ENCODE results near the gene ZNF816.
"Not testable (repeated sequence)": the region's sequence is repeated elsewhere in the genome, so short reads cannot be mapped to it uniquely, and the experiment has no call there.

Gene ZNF816

GRCh38 chr19:52991484-52991883 is 28.8 kb upstream of the ZNF816 start:
- TF ChIP-seq CTCF (IDR thresholded peaks at IDR 0.05; ENCODE audit: borderline replicate concordance, insufficient read depth, low read depth, low read length) = no peak

GRCh38 chr19:52990759-52991418 is 28.2 kb upstream of the ZNF816 start:
- TF ChIP-seq CTCF (IDR thresholded peaks at IDR 0.05; ENCODE audit: borderline replicate concordance, insufficient read depth, low read depth, low read length) = no peak
- H3K4me3 ChIP-seq (ENCODE audit: low read depth, low read length) = no peak overlapping the region

More at GRCh38 chr19:52991484-52991883, 28.8 kb upstream of the ZNF816 start:
- no peak overlapping the region for H3K4me3 ChIP-seq (ENCODE audit: low read depth, low read length)

- no peak for TF ChIP-seq CTCF (IDR thresholded peaks at IDR 0.05; ENCODE audit: borderline replicate concordance, insufficient read depth, low read depth, low read length)
- no peak overlapping the region for H3K4me3 ChIP-seq (ENCODE audit: low read depth, low read length)
These were observed 25.8 kb upstream of the ZNF816 start for GRCh38 chr19:52988506-52988905.

- no peak overlapping the region for H3K4me3 ChIP-seq (ENCODE audit: low read depth, low read length)
- TF ChIP-seq CTCF (IDR thresholded peaks at IDR 0.05; ENCODE audit: borderline replicate concordance, insufficient read depth, low read depth, low read length) = no peak
These were observed 24.5 kb upstream of the ZNF816 start for GRCh38 chr19:52987221-52987620.

GRCh38 chr19:52983167-52983566 is 20.5 kb upstream of the ZNF816 start:
- not testable (repeated sequence) for H3K4me3 ChIP-seq (ENCODE audit: low read depth, low read length)

- H3K4me3 ChIP-seq (ENCODE audit: low read depth, low read length) = no peak overlapping the region
- no peak for TF ChIP-seq CTCF (IDR thresholded peaks at IDR 0.05; ENCODE audit: borderline replicate concordance, insufficient read depth, low read depth, low read length)
These were observed 18.6 kb upstream of the ZNF816 start for GRCh38 chr19:52981329-52981728.

GRCh38 chr19:52967772-52968171 is 5.1 kb upstream of the ZNF816 start:
- no peak overlapping the region for H3K4me3 ChIP-seq (ENCODE audit: low read depth, low read length)
- no peak for TF ChIP-seq CTCF (IDR thresholded peaks at IDR 0.05; ENCODE audit: borderline replicate concordance, insufficient read depth, low read depth, low read length)

Measured in GM12875 (cell line).